H1 (cell line): ENCODE results near the gene PLEKHA5. TPM values are rescaled to one million over a fixed set of nuclear protein-coding genes. Genes with fewer than 3 reads are reported as not detected.

Experiments
- CTCF ChIA-PET: fragments of 300-600 bp; sonication (Branson Sonifier 250); formaldehyde crosslinking; loops from one replicate; lab custom pipeline; 2021; ENCODE audit not compliant: partially characterized antibody; lab: Charles Lee
- POLR2A ChIA-PET: fragments of 300-600 bp; sonication (Branson Sonifier 250); formaldehyde crosslinking; loops from one replicate; lab custom pipeline; 2021; ENCODE audit warnings: inconsistent platforms; ENCODE audit not compliant: partially characterized antibody; lab: Charles Lee
- DNase-seq, 2 experiments: peaks; one replicate each; pipeline versions ENCODE4 v3.0.0 to v3.0.0-alpha.2; 2010 to 2022; ENCODE audit warnings: low spot score in 2 of 2, low read depth in 1 of 2, mixed read lengths in 1 of 2
- FAIRE-seq: peaks from 2 replicates; lab custom pipeline; 2011; peaks lifted over from hg19 to GRCh38; lab: Jason Lieb, UNC
- H2AFZ ChIP-seq: 2 replicates; pipeline ENCODE4 v1.8.1; 2012; ENCODE audit warnings: low read length, inconsistent platforms
- H2AK5ac ChIP-seq: 2 replicates; pipeline ENCODE4 v1.6.1; 2013; ENCODE audit warnings: low read depth, low read length
- H2BK120ac ChIP-seq: replicated peaks from 2 replicates; pipeline ENCODE3; 2013; ENCODE audit warnings: low read depth, low read length, inconsistent platforms
- H2BK12ac ChIP-seq: 2 replicates; pipeline ENCODE4 v1.6.1; 2013; ENCODE audit warnings: low read depth, low read length
- H2BK15ac ChIP-seq: 2 replicates; pipeline ENCODE4 v1.6.1; 2013; ENCODE audit warnings: low read length
- H2BK20ac ChIP-seq: 2 replicates; pipeline ENCODE4 v1.6.1; 2013; ENCODE audit warnings: low read length
- H2BK5ac ChIP-seq: 2 replicates; pipeline ENCODE4 v1.6.1; 2013; ENCODE audit warnings: low read depth, low read length
- H3K14ac ChIP-seq: 2 replicates; pipeline ENCODE4 v1.6.1; 2013; ENCODE audit warnings: inconsistent platforms; ENCODE audit not compliant: insufficient read length
- H3K18ac ChIP-seq: 2 replicates; pipeline ENCODE4 v1.6.1; 2013; ENCODE audit warnings: low read length; ENCODE audit errors: extremely low read depth
- H3K23ac ChIP-seq: 2 replicates; pipeline ENCODE4 v1.6.1; 2013; ENCODE audit warnings: inconsistent platforms; ENCODE audit not compliant: insufficient read length
- H3K23me2 ChIP-seq: 2 replicates; pipeline ENCODE4 v1.6.1; 2013; ENCODE audit warnings: low read depth, low read length
- H3K27ac ChIP-seq: 2 replicates; pipeline ENCODE4 v1.6.1; 2011; ENCODE audit warnings: low read depth, low read length, inconsistent platforms
- H3K27me3 ChIP-seq, 4 experiments: replicated peaks in 1 of 4; 1 replicate in 1 of 4; 2 replicates in 3 of 4; pipeline versions ENCODE4 v1.6.1 to v1.8.1; 2011 to 2013; ENCODE audit warnings: low read length in 3 of 4, mild to moderate bottlenecking in 3 of 4, inconsistent platforms in 2 of 4, mixed read lengths in 2 of 4, moderate library complexity in 1 of 4; ENCODE audit not compliant: control insufficient read depth in 3 of 4, insufficient read depth in 3 of 4; ENCODE audit errors: extremely low read depth in 1 of 4
- H3K36me3 ChIP-seq, 4 experiments: 2 replicates each; pipeline versions ENCODE4 v1.6.1 to v1.8.1; 2011 to 2013; ENCODE audit warnings: mild to moderate bottlenecking in 4 of 4, low read length in 3 of 4, moderate library complexity in 2 of 4, control low read depth in 1 of 4, inconsistent platforms in 1 of 4; ENCODE audit not compliant: insufficient read depth in 4 of 4, control insufficient read depth in 2 of 4
- H3K4ac ChIP-seq: replicated peaks from 2 replicates; pipeline ENCODE3; 2013; ENCODE audit warnings: low read length, low read depth, mixed read lengths, inconsistent platforms; ENCODE audit not compliant: insufficient read length
- H3K4me1 ChIP-seq, 4 experiments: replicated peaks in 1 of 4; 1 replicate in 1 of 4; 2 replicates in 3 of 4; pipeline versions ENCODE4 v1.6.1 to v1.8.1; 2011 to 2013; ENCODE audit warnings: low read length in 3 of 4, inconsistent platforms in 2 of 4, mixed read lengths in 1 of 4; ENCODE audit not compliant: insufficient read depth in 4 of 4, control insufficient read depth in 3 of 4
- H3K4me2 ChIP-seq, 2 experiments: 2 replicates each; pipeline versions ENCODE4 v1.6.1 to v1.8.1; 2011 to 2013; ENCODE audit warnings: low read depth in 2 of 2, low read length in 2 of 2, control low read depth in 1 of 2, inconsistent platforms in 1 of 2, mild to moderate bottlenecking in 1 of 2; ENCODE audit not compliant: insufficient read depth in 1 of 2
- H3K4me3 ChIP-seq, 4 experiments: fragments of 200-600, 300-600 bp in 1 of 4; sonication (generic), shearing (Covaris generic), sonication (Bioruptor Twin) in 1 of 4; 2 replicates each; pipeline versions ENCODE4 v1.5.1 to v1.8.1; 2011 to 2016; ENCODE audit warnings: low read length in 4 of 4, low read depth in 3 of 4, control low read depth in 2 of 4, inconsistent platforms in 2 of 4, mild to moderate bottlenecking in 2 of 4, mixed read lengths in 1 of 4, moderate library complexity in 1 of 4; ENCODE audit not compliant: insufficient read depth in 2 of 4; ENCODE audit errors: extremely low read depth in 1 of 4
- H3K56ac ChIP-seq: replicated peaks from 2 replicates; pipeline ENCODE3; 2013; ENCODE audit warnings: low read depth, mild to moderate bottlenecking, mixed read lengths, low read length, inconsistent platforms; ENCODE audit not compliant: insufficient read length
- H3K79me1 ChIP-seq: 2 replicates; pipeline ENCODE4 v1.6.1; 2013; ENCODE audit warnings: low read depth, low read length, control low read depth
- H3K79me2 ChIP-seq, 2 experiments: 2 replicates each; pipeline versions ENCODE4 v1.6.1 to v1.8.1; 2012 to 2013; ENCODE audit warnings: low read length in 2 of 2, mild to moderate bottlenecking in 2 of 2, inconsistent platforms in 1 of 2; ENCODE audit not compliant: insufficient read depth in 2 of 2, control insufficient read depth in 1 of 2
- H3K9ac ChIP-seq, 4 experiments: replicated peaks in 1 of 4; 1 replicate in 1 of 4; 2 replicates in 3 of 4; pipeline versions ENCODE4 v1.6.1 to v1.8.1; 2011 to 2013; ENCODE audit warnings: low read depth in 3 of 4, low read length in 3 of 4, control low read depth in 2 of 4, mild to moderate bottlenecking in 2 of 4, moderate library complexity in 2 of 4, inconsistent platforms in 1 of 4; ENCODE audit errors: extremely low read depth in 1 of 4
- H3K9me3 ChIP-seq, 2 experiments: 2 replicates each; pipeline versions ENCODE4 v1.6.1 to v1.8.1; 2012 to 2013; ENCODE audit warnings: mild to moderate bottlenecking in 2 of 2, moderate library complexity in 2 of 2, control low read depth in 1 of 2, inconsistent platforms in 1 of 2, low read depth in 1 of 2, low read length in 1 of 2, mixed read lengths in 1 of 2; ENCODE audit not compliant: insufficient read depth in 2 of 2
- H4K20me1 ChIP-seq, 2 experiments: replicated peaks in 1 of 2; 2 replicates each; pipeline versions ENCODE3 to v1.8.1; 2011 to 2013; ENCODE audit warnings: inconsistent platforms in 2 of 2, low read length in 2 of 2, mild to moderate bottlenecking in 1 of 2; ENCODE audit not compliant: insufficient read depth in 2 of 2, control insufficient read depth in 1 of 2
- H4K5ac ChIP-seq: 2 replicates; pipeline ENCODE4 v1.6.1; 2013; ENCODE audit warnings: low read length, low read depth, mixed read lengths, inconsistent platforms; ENCODE audit not compliant: insufficient read length
- H4K8ac ChIP-seq: 2 replicates; pipeline ENCODE4 v1.8.0; 2013; ENCODE audit warnings: mild to moderate bottlenecking, moderate library complexity, low read length, inconsistent platforms; ENCODE audit not compliant: insufficient read depth; ENCODE audit errors: extremely low read depth
- H4K91ac ChIP-seq: replicated peaks from 2 replicates; pipeline ENCODE3; 2013; ENCODE audit warnings: low read length, mixed read lengths, inconsistent platforms; ENCODE audit not compliant: insufficient read length
- ASH2L ChIP-seq: fragments of 200-600, 300-600 bp; sonication (generic); IDR thresholded peaks from one replicate; pipeline ENCODE4 v1.7.1; 2017; ENCODE audit warnings: low read length
- E2F6 ChIP-seq: IDR thresholded peaks from 2 replicates; pipeline ENCODE4 v1.6.1; 2012; ENCODE audit warnings: inconsistent platforms
- HDAC2 ChIP-seq, 2 experiments: fragments of 300-600 bp in 1 of 2; sonication (generic) in 1 of 2; IDR thresholded peaks; 2 replicates each; pipeline ENCODE4 v1.6.1; 2011 to 2012; ENCODE audit warnings: low read depth in 2 of 2, low read length in 2 of 2, mild to moderate bottlenecking in 2 of 2, moderate library complexity in 2 of 2, borderline replicate concordance in 1 of 2, inconsistent platforms in 1 of 2
- JUN ChIP-seq: IDR thresholded peaks from 2 replicates; pipeline ENCODE4 v1.6.1; 2011; ENCODE audit warnings: low read depth, mild to moderate bottlenecking, improper control_type of control experiment, low read length
- NANOG ChIP-seq: IDR thresholded peaks from 2 replicates; pipeline ENCODE4 v1.6.1; 2011; ENCODE audit warnings: low read length, low read depth, mild to moderate bottlenecking, inconsistent platforms; ENCODE audit not compliant: insufficient read depth, poor library complexity, severe bottlenecking
- POLR2A ChIP-seq, 2 experiments: IDR thresholded peaks; 1 replicate in 1 of 2; 2 replicates in 1 of 2; pipeline ENCODE4 v1.6.1; 2011; ENCODE audit warnings: low read depth in 2 of 2, low read length in 2 of 2, mild to moderate bottlenecking in 2 of 2; ENCODE audit errors: control extremely low read depth in 1 of 2
- RXRA ChIP-seq: IDR thresholded peaks from 2 replicates; pipeline ENCODE4 v1.6.1; 2011; ENCODE audit warnings: low read depth, mild to moderate bottlenecking, low read length, moderate library complexity; ENCODE audit not compliant: insufficient read depth
- SIN3A ChIP-seq, 2 experiments: IDR thresholded peaks in 1 of 2; conservative IDR thresholded peaks in 1 of 2; 2 replicates each; pipeline ENCODE4 v1.6.1; 2011 to 2012; ENCODE audit warnings: low read length in 2 of 2, improper control_type of control experiment in 1 of 2, low read depth in 1 of 2, mild to moderate bottlenecking in 1 of 2
- SIRT6 ChIP-seq: IDR thresholded peaks from one replicate; pipeline ENCODE4 v1.7.1; 2012; ENCODE audit warnings: low read length, inconsistent platforms
- SIX5 ChIP-seq: IDR thresholded peaks from 2 replicates; pipeline ENCODE4 v1.6.1; 2011; ENCODE audit warnings: mild to moderate bottlenecking, low read depth, low read length
- SP1 ChIP-seq: IDR thresholded peaks from 2 replicates; pipeline ENCODE4 v1.6.1; 2011; ENCODE audit warnings: low read depth, low read length
- TBP ChIP-seq: IDR thresholded peaks from 2 replicates; pipeline ENCODE4 v1.6.1; 2011; ENCODE audit warnings: low read depth, low read length, improper control_type of control experiment
- ZNF274 ChIP-seq: IDR thresholded peaks from 2 replicates; pipeline ENCODE4 v1.7.0; 2012; ENCODE audit warnings: low read length, borderline replicate concordance; ENCODE audit errors: extremely low read depth
- WGBS, 2 experiments: shearing (Covaris generic) in 1 of 2; methylation state at CpG; one replicate each; pipeline versions ENCODE4 v1.1.6 to v1.1.7; 2013 to 2015; ENCODE audit warnings: low lambda C conversion rate in 2 of 2, mixed read lengths in 2 of 2, inconsistent platforms in 1 of 2, low coverage in 1 of 2, missing lambda C conversion rate in 1 of 2; ENCODE audit not compliant: insufficient replicate concordance in 2 of 2, insufficient coverage in 1 of 2, insufficient read length in 1 of 2; ENCODE audit errors: extremely low coverage in 1 of 2, missing lambda C conversion rate in 1 of 2; 5-methylcytosine and 5-hydroxymethylcytosine counted together
- polyA plus RNA-seq, 7 experiments: library from polyadenylated mRNA; depleted of rRNA in 3 of 7; stranded (reverse) in 5 of 7; unstranded in 2 of 7; fragments of >200 nt in 5 of 7; fragments of 200-250 nt in 2 of 7; gene quantifications; 1 replicate in 5 of 7; 2 replicates in 1 of 7; 4 replicates in 1 of 7; pipeline versions ENCODE4 v1.2.1 to v1.2.3, GENCODE V29; 2011 to 2013; ENCODE audit warnings: missing spikeins in 2 of 7, mixed read lengths in 2 of 7
- total RNA-seq: library from RNA; stranded (reverse); fragmentation: NEBNext Ultra II Directional; extraction: Animal tissue kit (Norgen Biotek cat#: 25700); gene quantifications from 2 replicates; pipeline ENCODE4 v1.2.1, GENCODE V29; 2021

Gene PLEKHA5
- total and polyA plus RNA-seq, 2 of the 8 experiments (the other 6 are each of a cell fraction or from before 2014, with no cell fraction given): 17.2 to 66.1 TPM

- H2BK12ac ChIP-seq: no peak overlapping the region
- no peak for DNase-seq
- ChIA-PET CTCF (interaction anchor here (0.6 kb wide), 1 partner anchor 460 kb away, joined by 3 read pairs; no protein-coding TSS in a partner anchor), POLR2A (interaction anchor here (1.0 to 1.5 kb wide), 3 partner anchors 9 to 41 kb away, joined by 3 read pairs; no protein-coding TSS in a partner anchor)
- H3K79me2 ChIP-seq: no peaks in the 10 kb centered on the region
- H3K4me3 ChIP-seq: no peak overlapping the region
- no peak overlapping the region for H3K27ac ChIP-seq
- H3K9ac ChIP-seq: no peak overlapping the region
- no peak overlapping the region for H2AK5ac ChIP-seq
- peak overlapping the region; percentile 80 for H2BK120ac ChIP-seq
- no peaks in the 10 kb centered on the region for H3K27me3 ChIP-seq
- H2AFZ ChIP-seq: peak overlapping the region; percentile 59; the same call in 1 of the 2 replicates
- H2BK15ac ChIP-seq: no peak overlapping the region
- H3K18ac ChIP-seq: peak overlapping the region; percentile 51; the same call in 1 of the 2 replicates
- H4K20me1 ChIP-seq: no peaks in the 10 kb centered on the region
- no peak overlapping the region for H3K23ac ChIP-seq
- no peaks in the 10 kb centered on the region for H3K79me1 ChIP-seq
- H3K14ac ChIP-seq: no peak overlapping the region
- no peak overlapping the region for H3K4me2 ChIP-seq
- no peak overlapping the region for H3K56ac ChIP-seq
- H3K9me3 ChIP-seq: no peaks in the 10 kb centered on the region
- WGBS, 2 experiments: 74% methylated on average over 6 of the region's 6 CpGs; no CpG with 5 or more reads in 1 of the 2 experiments
- H4K91ac ChIP-seq: peak overlapping the region; percentile 0
- peak overlapping the region; percentile 8; the same call in 1 of the 2 replicates for H2BK5ac ChIP-seq
- H4K8ac ChIP-seq: no peak overlapping the region
- H3K36me3 ChIP-seq: no peaks in the 10 kb centered on the region
- H3K4me1 ChIP-seq: peaks cover 8 to 13% (median 9%) of the 10 kb centered on the region in 4 experiments; a peak in 5 of 7 replicates
- no peak for FAIRE-seq
- 0 out of 2 replicates have a peak overlapping the region, but pooled peaks have one; percentile 43 for H2BK20ac ChIP-seq
- H3K4ac ChIP-seq: no peak overlapping the region
- no peak overlapping the region for H4K5ac ChIP-seq
- no peaks in the 10 kb centered on the region for H3K23me2 ChIP-seq
- TF ChIP-seq SP1 (no peak), HDAC2 (IDR thresholded peaks at IDR 0.05; ENCODE audit: borderline replicate concordance in 1 of 2, low read depth in 2 of 2, low read length in 2 of 2) (no peak), ASH2L (no peak), NANOG (no peak), TBP (no peak), POLR2A (IDR thresholded peaks at IDR 0.05; ENCODE audit: control extremely low read depth in 1 of 2, low read depth in 2 of 2, low read length in 2 of 2) (no peak), ZNF274 (no peak), E2F6 (no peak), RXRA (no peak), SIX5 (no peak), SIRT6 (no peak), JUN (no peak), SIN3A (conservative IDR thresholded peaks at IDR 0.05 in 1 of 2, IDR thresholded peaks at IDR 0.05 in 1 of 2; ENCODE audit: low read depth in 1 of 2, low read length in 2 of 2) (no peak)
Observed at GRCh38 chr12:19410211-19410610, 280.7 kb downstream of the PLEKHA5 start.
